Suppressor macrophage (primary cell): ENCODE measurements around the gene TBC1D10A.

Source experiments
- DNase-seq, 4 experiments: peaks; one replicate each; pipeline ENCODE4 v3.0.0-alpha.2; 2020 to 2022

Gene TBC1D10A

GRCh38 chr22:30299322-30299721, 27.4 kb downstream of the TBC1D10A start:
- no peak for DNase-seq

GRCh38 chr22:30297991-30298701, 28.6 kb downstream of the TBC1D10A start:
- no peak for DNase-seq

GRCh38 chr22:30297276-30297990, 29.3 kb downstream of the TBC1D10A start:
- no peak for DNase-seq

- no peak for DNase-seq
Observed at GRCh38 chr22:30296833-30297232, 29.9 kb downstream of the TBC1D10A start.

GRCh38 chr22:30296324-30296723, 30.4 kb downstream of the TBC1D10A start:
- no peak for DNase-seq

- no peak for DNase-seq
Observed at GRCh38 chr22:30295576-30295975, 31.2 kb downstream of the TBC1D10A start.

- DNase-seq = no peak
Observed at GRCh38 chr22:30294830-30295229, 31.9 kb downstream of the TBC1D10A start.

GRCh38 chr22:30294066-30294465, 32.7 kb downstream of the TBC1D10A start:
- no peak for DNase-seq

- no peak for DNase-seq
Observed at GRCh38 chr22:30293026-30293425, 33.7 kb downstream of the TBC1D10A start.

- no peak for DNase-seq
Observed at GRCh38 chr22:30292069-30292970, 34.4 kb downstream of the TBC1D10A start.

- DNase-seq = peak in 2 of 4 experiments; percentile 35 to 46
Observed at GRCh38 chr22:30291058-30291892, 35.5 kb downstream of the TBC1D10A start.

GRCh38 chr22:30290342-30291057, 36.2 kb downstream of the TBC1D10A start:
- DNase-seq = no peak

- DNase-seq = no peak
Observed at GRCh38 chr22:30289980-30290313, 36.8 kb downstream of the TBC1D10A start.

GRCh38 chr22:30289141-30289979, 37.4 kb downstream of the TBC1D10A start, which contains the start of gene CASTOR1:
TSS of gene CASTOR1 (minus strand) at chr22:30289505. CDS start at chr22:30289497, 8 bp downstream.
- DNase-seq = peak; percentile 96 to 99 (median 98)

GRCh38 chr22:30288419-30289140, 38.2 kb downstream of the TBC1D10A start:
- DNase-seq = no peak

GRCh38 chr22:30287648-30288418, 38.9 kb downstream of the TBC1D10A start:
- peak; percentile 86 to 92 (median 88) for DNase-seq

- peak; percentile 67 to 86 (median 72) for DNase-seq
Observed at GRCh38 chr22:30286813-30287647, 39.7 kb downstream of the TBC1D10A start.

- DNase-seq = no peak
Observed at GRCh38 chr22:30286331-30286730, 40.4 kb downstream of the TBC1D10A start.
